Upper lobe of right lung (tissue), 1 donor: Measurements from ENCODE around the gene SHC1. TPM values are rescaled to one million over a fixed set of nuclear protein-coding genes. Genes with fewer than 3 reads are reported as not detected.

Source experiments
- ATAC-seq: fragments of 200-7000 bp; cut with Tn5 transposase; one replicate; pipeline ENCODE4 v1.9.1; 2020; ENCODE audit warnings: mild to moderate bottlenecking, moderate library complexity
- DNase-seq: peaks from one replicate; pipeline ENCODE4 v3.0.0-alpha.2; 2020
- H3K27ac ChIP-seq: fragments of 200-600 bp; one replicate; pipeline ENCODE4 v1.8.0; 2022
- H3K27me3 ChIP-seq: fragments of 200-600 bp; one replicate; pipeline ENCODE4 v1.8.0; 2022; ENCODE audit warnings: mild to moderate bottlenecking
- H3K36me3 ChIP-seq: fragments of 200-600 bp; one replicate; pipeline ENCODE4 v1.8.0; 2022
- H3K4me1 ChIP-seq: fragments of 200-600 bp; one replicate; pipeline ENCODE4 v1.8.0; 2022
- H3K4me3 ChIP-seq: fragments of 200-600 bp; one replicate; pipeline ENCODE4 v1.8.0; 2022; ENCODE audit warnings: mild to moderate bottlenecking
- H3K9me3 ChIP-seq: fragments of 200-600 bp; one replicate; pipeline ENCODE4 v1.8.0; 2022
- intact Hi-C: fragments of 100-400 bp; cut with DNase I; formaldehyde crosslinking; loops from one replicate; pipeline ENCODE4 v1.11.0; 2022
- total RNA-seq: library from RNA; stranded (reverse); fragmentation: NEBNext Ultra II Directional; extraction: Animal tissue kit (Norgen Biotek cat#: 25700); gene quantifications from one replicate; pipeline ENCODE4 v1.2.1, GENCODE V29; 2021
- TF ChIP-seq, protein P1 (sequence below): fragments of 200-600 bp; IDR thresholded peaks from one replicate; pipeline ENCODE4 v1.8.0; 2022; ENCODE audit warnings: antibody characterized with exemption
- donor health status: DM: no; HTN: yes; CAD: no; lungs with severe emphysema.

Gene SHC1
- total RNA-seq, 1 donor from 2014 or later: 120 TPM

DNA sequence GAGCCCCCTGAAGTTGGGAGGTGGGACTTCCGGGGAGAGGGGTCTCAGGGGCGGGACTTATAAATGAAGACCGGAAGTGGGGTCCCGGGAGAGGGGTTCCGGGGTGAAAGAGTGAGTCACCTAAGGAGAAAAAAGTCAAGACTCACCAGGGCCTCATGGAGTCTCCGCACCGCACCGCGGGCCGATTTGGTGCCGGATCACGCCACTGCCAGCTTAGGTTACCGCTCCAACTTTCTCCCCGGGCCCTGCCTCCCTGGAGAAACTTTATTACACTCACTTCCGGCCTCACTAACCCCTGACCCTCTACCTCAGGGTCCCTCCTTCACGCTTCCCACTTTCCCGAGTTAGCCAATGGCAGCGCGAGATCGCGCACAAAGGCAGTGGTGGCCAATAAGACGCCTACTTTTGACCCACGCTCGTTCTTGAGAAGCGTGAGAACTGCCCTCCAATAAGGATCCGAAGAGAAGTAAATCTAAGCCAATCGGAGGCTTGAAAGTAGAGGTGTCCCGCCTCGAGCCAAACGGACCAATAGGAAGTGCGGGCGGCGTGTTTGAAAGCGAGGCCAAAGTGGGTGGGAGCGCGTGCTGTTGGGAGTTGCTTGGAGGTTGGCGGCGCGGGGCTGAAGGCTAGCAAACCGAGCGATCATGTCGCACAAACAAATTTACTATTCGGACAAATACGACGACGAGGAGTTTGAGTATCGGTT is 3.7 kb upstream of the SHC1 start, which contains the start of gene CKS1B:
TSS of gene CKS1B (plus strand) at position 580 of the 706 bp plus-strand sequence. CDS start at position 645, 65 bp downstream.
- H3K27ac ChIP-seq: peak within 1 kb of the TSS; percentile 93
- DNase-seq (peak; percentile 95), ATAC-seq (peak; percentile 87)
- H3K4me3 ChIP-seq: peak within 1 kb of the TSS; percentile 63
- intact Hi-C loops: no loop called here
- H3K9me3 ChIP-seq: no peaks in the 10 kb centered on the region
- H3K27me3 ChIP-seq: no peaks in the 10 kb centered on the region
- peaks cover 41% of the 10 kb centered on the region for H3K4me1 ChIP-seq
- TF ChIP-seq, protein P1, sequence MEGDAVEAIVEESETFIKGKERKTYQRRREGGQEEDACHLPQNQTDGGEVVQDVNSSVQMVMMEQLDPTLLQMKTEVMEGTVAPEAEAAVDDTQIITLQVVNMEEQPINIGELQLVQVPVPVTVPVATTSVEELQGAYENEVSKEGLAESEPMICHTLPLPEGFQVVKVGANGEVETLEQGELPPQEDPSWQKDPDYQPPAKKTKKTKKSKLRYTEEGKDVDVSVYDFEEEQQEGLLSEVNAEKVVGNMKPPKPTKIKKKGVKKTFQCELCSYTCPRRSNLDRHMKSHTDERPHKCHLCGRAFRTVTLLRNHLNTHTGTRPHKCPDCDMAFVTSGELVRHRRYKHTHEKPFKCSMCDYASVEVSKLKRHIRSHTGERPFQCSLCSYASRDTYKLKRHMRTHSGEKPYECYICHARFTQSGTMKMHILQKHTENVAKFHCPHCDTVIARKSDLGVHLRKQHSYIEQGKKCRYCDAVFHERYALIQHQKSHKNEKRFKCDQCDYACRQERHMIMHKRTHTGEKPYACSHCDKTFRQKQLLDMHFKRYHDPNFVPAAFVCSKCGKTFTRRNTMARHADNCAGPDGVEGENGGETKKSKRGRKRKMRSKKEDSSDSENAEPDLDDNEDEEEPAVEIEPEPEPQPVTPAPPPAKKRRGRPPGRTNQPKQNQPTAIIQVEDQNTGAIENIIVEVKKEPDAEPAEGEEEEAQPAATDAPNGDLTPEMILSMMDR: no peak
- peaks cover 5% of the 10 kb centered on the region for H3K36me3 ChIP-seq

DNA sequence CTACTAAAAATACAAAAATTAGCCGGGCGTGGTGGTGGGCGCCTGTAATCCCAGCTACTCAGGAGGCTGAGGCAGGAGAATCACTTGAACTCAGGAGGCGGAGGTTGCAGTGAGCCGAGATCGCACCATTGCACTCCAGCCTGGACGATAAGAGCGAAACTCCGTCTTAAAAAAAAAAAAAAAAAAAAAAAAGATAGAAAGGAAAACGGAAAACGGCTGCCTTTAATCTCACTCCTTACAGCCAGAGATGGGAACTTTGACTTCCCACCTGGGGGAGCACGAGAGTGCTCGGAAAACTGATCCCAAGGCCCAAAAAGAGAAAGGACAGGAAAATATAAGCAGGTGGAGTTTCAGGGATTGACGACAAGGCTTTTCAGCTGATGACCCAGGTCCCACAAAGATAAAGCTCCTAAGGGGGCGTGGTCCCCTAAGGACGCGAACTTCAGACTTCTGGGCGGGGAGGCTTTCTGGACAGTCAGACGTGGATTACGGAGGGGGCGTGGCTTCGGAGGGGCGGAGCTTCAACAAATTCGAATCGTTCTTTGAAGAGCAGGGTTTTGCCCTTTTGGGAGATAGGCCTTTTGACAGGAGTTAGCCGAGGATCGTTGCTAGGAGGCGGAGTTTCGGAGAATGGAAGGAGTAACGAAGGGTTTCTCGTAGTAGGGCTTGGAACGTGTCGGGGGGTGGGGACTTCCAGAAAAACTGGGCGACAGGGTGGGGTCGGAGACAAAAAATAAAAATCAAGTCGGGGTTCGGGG is 3.0 kb upstream of the SHC1 start:
- intact Hi-C loops: no loop called here
- DNase-seq (peak; percentile 98), ATAC-seq (peak; percentile 69)
- Histone ChIP-seq H3K4me1 (peaks cover 49% of the 10 kb centered on the region), H3K27me3 (no peaks in the 10 kb centered on the region), H3K4me3 (peak overlapping the region; percentile 63), H3K36me3 (peaks cover 10% of the 10 kb centered on the region), H3K27ac (peak overlapping the region; percentile 93), H3K9me3 (no peaks in the 10 kb centered on the region)
- TF ChIP-seq, protein P1: peak; percentile 6

DNA sequence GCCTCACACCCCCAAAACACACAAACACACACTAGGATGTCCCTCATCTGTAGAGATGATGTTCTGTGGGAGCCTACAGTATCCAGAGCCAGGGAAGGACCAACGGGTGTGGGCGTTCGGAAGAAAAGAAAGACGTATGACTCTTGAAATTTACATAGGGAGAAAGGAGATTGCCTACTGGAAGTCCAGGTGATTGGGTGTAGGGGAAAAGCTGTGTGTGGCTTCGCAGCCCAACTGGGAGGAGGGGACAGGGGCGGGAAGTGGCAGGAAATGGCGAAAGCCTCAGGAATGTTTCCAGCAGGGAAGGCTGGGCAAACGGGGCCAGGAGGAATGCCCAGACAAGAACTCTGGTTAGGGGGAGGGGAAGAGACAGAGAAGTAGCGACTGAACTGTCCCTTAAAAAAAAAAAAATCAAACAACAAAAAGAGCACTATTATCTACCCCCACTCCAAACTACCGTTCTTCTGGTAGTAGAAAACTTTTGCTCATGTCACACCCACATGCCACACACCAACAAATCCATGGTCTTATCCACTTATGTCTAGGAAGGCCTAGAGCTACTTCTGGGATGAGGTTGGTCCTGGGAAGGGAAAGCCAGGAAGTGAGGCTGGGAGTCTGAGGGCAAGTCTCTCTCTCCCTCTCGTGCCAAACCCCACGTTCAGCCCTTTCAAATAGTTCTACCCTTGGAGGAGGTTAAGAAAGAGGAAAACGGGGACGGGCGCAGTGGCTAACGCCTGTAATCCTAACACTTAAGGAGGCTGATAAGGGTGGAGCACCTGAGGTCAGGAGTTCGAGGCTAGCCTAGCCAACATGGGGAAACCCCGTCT is 2.2 kb upstream of the SHC1 start:
- peak; percentile 89 for DNase-seq
- Histone ChIP-seq H3K9me3 (no peaks in the 10 kb centered on the region), H3K4me3 (peak overlapping the region; percentile 63), H3K4me1 (peaks cover 50% of the 10 kb centered on the region), H3K27me3 (no peaks in the 10 kb centered on the region), H3K36me3 (peaks cover 13% of the 10 kb centered on the region), H3K27ac (peak overlapping the region; percentile 93)
- TF ChIP-seq, protein P1: no peak
- intact Hi-C loops: no loop called here
- ATAC-seq: peak; percentile 45

DNA sequence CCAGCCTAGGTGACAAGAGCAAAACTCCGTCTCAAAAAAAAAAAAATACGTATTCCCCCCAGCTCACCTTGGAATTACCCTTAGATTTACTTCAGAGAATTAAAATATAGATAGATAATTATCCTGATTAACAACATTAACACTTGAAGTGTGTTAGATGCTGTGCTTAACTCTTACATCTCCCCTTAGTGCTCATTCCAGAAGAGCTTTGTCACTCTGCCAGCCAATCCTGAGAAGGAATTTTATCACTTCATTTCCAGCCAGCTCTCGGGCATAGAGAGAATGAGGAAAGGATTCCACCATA is 1.6 kb upstream of the SHC1 start:
- Histone ChIP-seq H3K36me3 (peaks cover 19% of the 10 kb centered on the region), H3K9me3 (no peaks in the 10 kb centered on the region), H3K27ac (peak overlapping the region; percentile 93), H3K4me3 (peak overlapping the region; percentile 63), H3K27me3 (no peaks in the 10 kb centered on the region), H3K4me1 (peaks cover 54% of the 10 kb centered on the region)
- DNase-seq (no peak), ATAC-seq (no peak)
- TF ChIP-seq, protein P1: no peak
- intact Hi-C loops: no loop called here

DNA sequence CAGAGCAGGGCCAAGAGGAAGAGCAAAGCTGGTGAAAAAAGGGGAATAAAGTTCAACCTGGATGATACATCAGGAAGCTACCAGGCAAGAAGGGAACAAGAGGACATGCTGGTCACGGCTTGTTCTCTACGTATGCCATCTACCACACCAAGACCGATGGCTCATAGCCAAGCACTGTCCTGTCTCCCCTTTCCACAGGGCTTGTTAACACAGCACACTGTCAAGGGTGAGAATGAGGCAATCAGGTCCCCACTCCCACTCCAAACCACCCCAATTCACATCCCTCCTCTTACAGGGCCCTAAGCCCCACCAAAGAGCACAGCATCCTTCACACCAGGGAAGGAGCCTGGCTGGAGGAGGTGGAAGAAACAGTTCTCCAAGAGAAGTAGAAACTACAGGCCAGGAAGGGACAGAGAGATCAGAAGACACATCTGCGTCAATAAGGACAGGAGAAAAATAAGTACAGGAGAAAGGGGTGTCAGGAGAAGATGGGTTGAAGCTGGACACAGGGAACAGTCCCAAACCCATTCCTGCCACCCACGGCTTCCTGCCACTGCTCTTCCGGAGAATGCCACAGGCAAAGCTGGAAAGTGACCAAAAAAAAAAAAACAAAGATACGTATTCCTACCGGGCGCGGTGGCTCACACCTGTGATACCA is 923 bp upstream of the SHC1 start:
- no peaks in the 10 kb centered on the region for H3K9me3 ChIP-seq
- H3K27ac ChIP-seq: peak overlapping the region; percentile 93
- H3K4me3 ChIP-seq: peak overlapping the region; percentile 63
- DNase-seq (no peak), ATAC-seq (no peak)
- H3K4me1 ChIP-seq: peaks cover 53% of the 10 kb centered on the region
- intact Hi-C loops: no loop called here
- peaks cover 26% of the 10 kb centered on the region for H3K36me3 ChIP-seq
- H3K27me3 ChIP-seq: no peaks in the 10 kb centered on the region
- TF ChIP-seq, protein P1: no peak
